ENCODE results near the gene DLK2.

The DLK2 gene

DNA sequence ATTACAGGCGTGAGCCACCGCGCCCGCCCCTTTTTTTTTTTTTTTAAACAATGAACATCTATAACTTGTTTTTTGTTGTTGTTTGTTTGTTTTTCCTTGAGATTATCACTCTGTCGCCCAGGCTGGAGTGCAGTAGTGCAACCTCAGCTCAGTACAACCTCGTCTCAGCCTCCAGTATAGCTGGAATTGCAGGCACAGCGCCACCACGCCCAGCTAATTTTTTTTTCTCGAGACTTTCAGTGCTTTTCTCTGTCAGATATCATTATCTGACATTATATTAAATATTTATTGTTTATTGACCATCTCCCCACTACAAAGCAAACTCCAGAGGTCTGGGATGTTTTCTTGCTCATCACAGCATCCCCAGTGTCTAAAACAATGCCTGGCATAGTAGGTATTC lies 2.3 kb upstream of the DLK2 start:
- no peak for DNase-seq (ENCODE audit: low read depth, low spot score)
- no peak overlapping the region for H3K27ac ChIP-seq

DNA sequence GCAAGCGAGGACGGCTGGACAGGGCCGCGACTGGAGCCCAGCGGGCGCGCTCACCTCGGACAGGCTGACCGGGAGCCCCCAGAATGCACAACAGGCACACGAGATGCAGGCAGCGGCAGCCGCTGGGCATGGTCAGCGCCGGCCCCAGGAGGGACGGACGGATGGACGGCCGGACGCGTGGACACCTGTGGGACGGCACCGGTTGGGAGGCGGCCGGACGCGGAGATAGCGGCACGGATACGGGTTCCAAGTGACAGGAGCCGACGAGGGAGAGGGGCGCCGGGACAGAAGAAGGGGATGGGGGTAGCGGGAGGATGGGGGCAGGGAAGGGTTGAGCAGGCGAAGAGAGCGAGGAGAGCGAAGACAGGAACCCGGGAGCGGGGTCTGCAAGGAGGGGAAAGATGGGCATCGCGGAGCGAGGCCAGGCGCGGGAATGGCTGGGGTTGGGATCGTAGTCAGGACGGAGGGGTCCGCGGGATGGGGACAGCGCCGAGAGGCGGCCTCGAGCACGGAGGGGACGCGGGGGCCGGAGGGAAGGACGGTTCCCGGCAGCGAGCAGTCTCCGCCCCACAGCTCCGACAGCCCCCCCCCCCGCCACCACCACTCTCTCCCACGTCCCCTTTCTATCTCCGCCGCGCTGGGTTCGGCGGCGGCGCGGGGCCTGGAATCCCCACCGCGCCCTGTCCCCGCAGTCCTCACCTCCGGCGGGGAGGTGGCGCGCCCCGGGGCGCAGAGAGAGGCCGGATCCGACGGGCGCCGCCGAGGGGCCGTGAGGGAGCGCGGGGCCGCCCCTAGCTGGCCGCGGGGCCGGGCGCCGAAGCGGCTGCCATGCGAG lies 435 bp downstream of the DLK2 start:
- peak overlapping the region; percentile 14 for H3K27ac ChIP-seq
- no peak for DNase-seq (ENCODE audit: low read depth, low spot score)

DNA sequence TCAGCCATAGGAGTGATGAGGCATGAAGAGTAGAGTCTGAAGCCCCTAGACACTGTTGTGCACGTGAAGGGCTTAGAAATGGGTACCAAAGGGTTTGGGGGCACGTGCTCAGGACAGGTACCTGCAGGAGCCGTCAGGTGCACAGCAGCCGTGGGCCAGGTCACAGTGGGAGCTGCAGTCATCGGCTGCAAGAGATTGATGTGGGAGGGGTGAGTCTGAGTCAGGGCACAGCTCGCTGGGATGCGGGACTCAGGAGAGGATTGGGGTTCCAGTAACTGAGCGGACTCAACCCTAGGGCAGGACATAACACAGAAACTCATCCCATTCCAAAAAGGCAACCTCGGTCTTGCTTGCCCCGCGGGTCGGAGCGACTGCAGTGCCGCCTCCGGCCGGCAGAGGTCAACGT lies 1.1 kb downstream of the DLK2 start:
- H3K27ac ChIP-seq, result no peak overlapping the region
- no peak for DNase-seq (ENCODE audit: low read depth, low spot score)

DNA sequence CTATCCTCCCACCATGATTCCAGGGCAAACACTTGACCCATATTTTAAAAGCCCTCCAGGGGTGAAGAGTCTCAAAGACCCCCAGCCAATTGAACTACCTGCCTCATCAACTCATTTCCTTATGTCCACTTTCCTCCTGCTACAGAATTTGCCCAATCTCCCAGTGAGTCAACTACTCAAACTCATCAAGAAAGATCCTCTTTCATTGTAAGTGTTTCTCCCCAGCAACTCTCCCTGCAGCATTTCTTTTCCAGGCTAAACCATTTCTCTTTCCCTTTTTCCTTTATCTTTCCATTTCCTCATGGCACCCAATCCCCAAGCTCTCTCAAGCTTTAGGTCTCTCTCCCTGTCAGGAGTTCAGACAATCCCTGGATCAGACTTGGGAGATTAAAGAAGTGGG lies 1.5 kb downstream of the DLK2 start:
- H3K27ac ChIP-seq, result no peak overlapping the region
- DNase-seq (ENCODE audit: low read depth, low spot score), result no peak

DNA sequence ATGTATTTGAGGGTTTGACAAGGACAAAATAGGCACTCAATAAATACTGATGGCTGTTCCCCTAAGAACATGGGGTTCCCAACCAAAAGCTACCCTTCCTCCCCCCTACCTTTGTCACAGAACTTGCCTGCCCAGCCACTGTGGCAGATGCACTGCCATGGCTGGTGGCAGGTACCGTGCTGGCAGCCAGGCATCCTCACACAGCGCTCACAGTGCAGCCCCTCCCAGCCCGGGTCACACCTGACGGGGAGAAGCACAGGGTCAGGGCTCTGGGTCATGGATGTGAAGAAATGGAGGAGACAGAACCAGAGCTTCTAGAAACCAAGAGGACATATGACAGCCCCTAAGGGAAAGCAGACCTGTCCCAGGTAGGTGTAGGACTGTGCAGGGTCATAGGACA lies 2.5 kb downstream of the DLK2 start:
- H3K27ac ChIP-seq, result no peak overlapping the region
- DNase-seq (ENCODE audit: low read depth, low spot score), result no peak

DNA sequence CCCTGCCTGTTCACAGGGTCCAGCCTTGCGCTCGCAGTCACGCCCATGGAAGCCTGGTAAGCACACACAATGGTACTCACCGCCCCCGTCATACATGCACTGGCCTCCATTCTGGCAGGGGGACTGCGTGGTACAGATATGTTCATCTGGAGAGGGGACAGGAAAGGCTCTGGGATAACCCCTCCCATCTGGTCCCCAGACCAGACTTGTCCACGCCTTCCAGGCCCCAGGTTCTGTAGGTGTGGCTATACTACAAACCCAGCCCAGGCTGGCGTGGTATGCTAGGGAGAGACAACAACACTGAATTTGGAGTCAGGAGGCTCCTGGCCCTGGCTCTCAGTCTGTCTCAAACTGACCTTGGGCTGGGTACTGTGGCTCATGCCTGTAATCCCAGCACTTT lies 3.4 kb downstream of the DLK2 start:
- DNase-seq (ENCODE audit: low read depth, low spot score), result no peak
- H3K27ac ChIP-seq, result no peak overlapping the region

DNA sequence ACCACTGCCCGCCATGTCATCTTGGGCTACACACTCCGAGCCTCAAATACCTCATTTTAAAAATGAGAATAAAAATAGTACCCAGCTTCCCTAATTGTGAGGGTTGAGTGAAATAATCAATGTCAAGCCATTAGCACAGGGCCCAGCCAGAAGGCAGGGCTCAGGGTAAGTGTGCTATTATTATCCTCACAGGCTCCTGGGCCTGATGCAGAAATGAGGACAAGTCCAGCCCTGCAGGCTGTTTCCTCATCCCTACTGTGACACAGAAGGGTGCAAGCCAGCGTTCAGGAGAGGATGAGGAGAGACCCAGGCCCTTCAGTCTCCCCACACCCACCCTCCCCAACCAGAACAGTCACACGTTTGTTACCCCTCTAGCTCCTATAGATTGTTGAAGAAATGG lies 4.0 kb downstream of the DLK2 start:
- no peak overlapping the region for H3K27ac ChIP-seq
- DNase-seq (ENCODE audit: low read depth, low spot score), result no peak

DNA sequence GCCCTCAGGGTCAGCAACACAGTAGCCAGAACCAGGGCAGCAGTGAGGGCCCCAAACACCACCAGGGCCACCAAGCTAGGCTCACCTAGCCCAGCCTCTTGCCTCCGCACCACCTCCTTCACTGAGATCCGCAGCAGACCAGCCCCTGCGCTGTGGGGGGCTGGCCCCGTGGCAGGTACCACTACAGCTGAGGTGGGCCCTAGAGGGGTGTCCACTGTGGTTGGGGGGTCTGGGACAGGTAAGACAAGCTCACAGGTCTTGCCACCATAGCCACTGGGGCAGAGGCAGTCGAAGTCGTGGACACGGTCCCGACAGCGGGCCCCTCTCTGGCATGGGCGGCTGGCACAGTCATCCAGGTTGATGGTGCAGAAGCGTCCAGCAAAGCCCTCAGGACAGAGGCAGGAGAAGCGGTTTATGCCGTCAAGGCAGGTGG lies 4.6 kb downstream of the DLK2 start:
- DNase-seq (ENCODE audit: low read depth, low spot score), result no peak
- no peak overlapping the region for H3K27ac ChIP-seq

DNA sequence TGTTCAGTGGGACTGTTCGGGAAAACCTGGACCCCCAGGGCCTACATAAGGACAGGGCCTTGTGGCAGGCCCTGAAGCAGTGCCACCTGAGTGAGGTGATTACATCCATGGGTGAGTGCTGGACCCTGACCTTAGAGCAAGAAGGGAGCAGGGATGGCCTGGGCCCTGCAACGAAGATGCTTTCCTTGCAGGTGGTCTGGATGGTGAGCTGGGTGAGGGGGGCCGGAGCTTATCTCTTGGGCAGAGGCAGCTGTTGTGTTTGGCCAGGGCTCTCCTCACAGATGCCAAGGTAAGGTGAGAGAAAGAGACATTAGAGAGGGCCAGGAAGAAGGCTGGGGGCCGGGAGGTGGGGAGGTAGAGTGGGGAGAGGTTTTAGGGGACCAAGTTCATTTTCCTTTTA lies 6.4 kb downstream of the DLK2 start:
- H3K27ac ChIP-seq, result no peak overlapping the region
- DNase-seq (ENCODE audit: low read depth, low spot score), result no peak

DNA sequence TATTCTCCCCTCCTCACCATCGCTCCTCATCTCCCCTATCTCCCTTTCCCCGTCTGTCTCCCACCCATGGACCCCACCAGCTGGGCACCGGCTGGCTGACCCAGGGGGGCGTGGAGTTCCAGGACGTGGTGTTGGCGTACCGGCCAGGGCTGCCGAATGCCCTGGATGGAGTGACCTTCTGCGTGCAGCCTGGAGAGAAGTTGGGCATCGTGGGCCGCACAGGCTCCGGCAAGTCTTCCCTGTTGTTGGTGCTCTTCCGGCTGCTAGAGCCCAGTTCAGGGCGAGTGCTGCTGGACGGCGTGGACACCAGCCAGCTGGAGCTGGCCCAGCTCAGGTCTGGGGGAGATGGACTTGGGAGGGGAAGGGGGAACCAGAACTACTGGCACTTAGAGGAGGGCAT lies 7.7 kb downstream of the DLK2 start:
- H3K27ac ChIP-seq, result no peak overlapping the region
- DNase-seq (ENCODE audit: low read depth, low spot score), result no peak

DNA sequence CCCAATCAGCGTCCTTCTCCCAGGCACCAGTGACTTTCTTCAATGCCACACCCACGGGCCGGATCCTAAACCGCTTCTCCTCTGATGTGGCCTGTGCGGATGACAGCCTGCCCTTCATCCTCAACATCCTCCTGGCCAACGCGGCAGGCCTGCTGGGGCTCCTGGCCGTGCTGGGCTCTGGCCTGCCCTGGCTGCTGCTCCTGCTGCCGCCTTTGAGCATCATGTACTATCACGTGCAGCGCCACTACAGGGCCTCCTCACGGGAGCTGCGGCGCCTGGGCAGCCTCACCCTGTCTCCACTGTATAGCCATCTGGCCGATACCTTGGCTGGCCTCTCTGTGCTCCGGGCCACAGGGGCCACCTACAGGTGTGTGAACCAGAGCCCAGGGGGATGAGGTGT lies 9.8 kb downstream of the DLK2 start:
- no peak overlapping the region for H3K27ac ChIP-seq
- no peak for DNase-seq (ENCODE audit: low read depth, low spot score)

DNA sequence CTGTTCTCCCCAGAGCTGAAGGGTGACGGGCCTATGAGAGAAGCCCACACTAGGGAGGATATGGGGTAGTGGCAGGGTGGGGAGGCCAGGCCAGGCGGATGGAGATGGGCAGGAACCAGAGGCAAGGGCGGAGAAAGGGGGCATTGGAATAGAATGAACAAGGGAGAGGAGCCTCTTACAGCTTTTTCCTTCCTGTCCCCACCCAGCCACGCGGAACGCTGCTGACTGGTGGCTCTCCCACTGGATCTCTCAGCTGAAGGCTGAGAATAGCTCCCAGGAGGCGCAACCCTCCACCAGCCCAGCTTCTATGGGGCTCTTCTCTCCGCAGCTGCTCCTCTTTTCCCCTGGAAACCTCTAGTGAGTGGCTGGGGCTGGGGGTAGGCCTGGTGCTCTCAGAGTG lies 10.8 kb downstream of the DLK2 start:
- no peak overlapping the region for H3K27ac ChIP-seq

DNA sequence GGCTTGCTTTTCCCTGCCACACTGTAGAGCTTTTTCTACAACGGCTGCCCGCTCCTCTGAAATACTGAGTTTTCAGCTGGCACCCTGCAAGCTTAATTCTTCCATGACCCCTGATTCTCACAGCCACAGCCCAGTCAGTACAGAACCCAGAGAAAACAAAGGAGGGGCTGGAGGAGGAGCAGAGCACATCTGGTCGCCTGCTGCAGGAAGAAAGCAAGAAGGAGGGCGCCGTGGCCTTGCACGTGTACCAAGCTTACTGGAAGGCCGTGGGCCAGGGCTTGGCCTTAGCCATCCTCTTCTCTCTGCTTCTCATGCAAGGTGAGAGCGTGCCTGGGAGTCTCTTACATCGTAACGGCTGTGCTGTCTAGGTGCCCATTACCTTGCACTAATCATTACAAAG lies 11.3 kb downstream of the DLK2 start:
- no peak for DNase-seq (ENCODE audit: low read depth, low spot score)
- no peak overlapping the region for H3K27ac ChIP-seq

More for the DNA sequence above, 10.8 kb downstream of the DLK2 start:
- no peak for DNase-seq (ENCODE audit: low read depth, low spot score)

DNA sequence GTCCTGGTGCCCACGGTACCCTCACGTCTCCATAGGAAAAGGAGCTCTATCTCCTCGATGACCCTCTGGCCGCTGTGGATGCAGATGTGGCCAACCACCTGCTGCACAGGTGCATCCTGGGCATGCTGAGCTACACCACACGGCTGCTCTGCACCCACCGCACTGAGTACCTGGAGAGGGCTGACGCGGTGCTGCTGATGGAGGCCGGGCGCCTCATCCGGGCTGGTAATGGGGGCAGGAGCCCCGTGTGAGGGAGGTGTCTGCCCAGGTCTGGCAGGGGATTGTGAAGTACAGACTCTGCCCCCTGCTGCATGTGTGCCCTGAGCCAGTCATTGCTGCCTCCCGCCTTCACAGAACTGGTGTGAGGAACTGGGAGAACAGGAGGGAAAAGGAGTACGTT lies 12.4 kb downstream of the DLK2 start:
- DNase-seq (ENCODE audit: low read depth, low spot score), result no peak
- no peak overlapping the region for H3K27ac ChIP-seq

DNA sequence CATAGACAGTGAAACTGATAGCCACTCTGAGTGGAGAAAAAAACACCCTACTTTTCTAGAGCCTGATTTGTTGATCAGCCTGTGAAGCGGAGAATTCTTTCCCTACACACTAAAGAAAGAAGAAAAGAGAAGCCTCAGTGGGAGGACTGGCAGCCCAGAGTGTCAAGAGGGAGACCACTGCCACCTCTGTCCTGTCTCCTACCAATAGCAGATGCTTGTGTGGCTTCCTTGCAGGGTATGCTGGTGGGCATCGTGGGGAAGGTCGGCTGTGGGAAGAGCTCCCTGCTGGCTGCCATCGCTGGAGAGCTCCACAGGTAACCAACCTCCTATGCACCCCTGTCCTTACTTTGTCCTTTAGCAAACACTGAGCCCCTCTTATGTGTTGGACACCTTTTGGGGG lies 17.6 kb downstream of the DLK2 start:
- no peak for DNase-seq (ENCODE audit: low read depth, low spot score)
- no peak overlapping the region for H3K27ac ChIP-seq

DNA sequence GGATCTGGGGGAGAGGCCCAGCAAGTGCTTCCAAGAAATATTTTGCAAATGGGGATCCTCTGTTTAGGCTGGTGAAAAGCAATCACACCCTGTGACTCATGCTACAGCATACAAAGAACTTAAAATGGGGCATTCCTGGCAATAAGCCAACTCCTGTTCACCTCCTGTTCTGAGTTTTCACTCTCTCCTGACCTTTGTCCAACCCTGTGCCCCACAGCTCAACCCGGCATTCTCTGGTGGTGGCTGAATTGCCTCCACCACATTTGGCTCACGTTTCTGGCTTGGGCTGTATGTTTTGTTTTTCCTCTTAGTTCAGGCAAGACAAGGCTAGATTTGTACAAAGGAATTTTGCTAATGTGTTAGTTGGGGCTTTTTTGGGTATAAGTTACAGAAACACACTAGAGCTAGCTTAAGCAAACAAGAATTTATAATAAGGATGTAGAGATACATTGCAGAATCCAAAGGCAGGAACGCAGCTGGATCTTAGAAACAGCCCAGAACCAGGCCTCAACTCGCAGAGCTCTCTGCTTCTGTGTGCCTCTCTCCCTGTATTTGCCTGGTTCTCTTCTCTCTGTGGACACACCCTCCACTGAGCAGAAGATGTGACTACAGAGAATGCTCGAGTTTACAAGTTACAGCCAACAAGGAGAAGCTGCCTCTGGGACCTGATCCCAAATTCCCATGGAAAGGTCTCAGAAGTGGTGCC lies 18.6 kb downstream of the DLK2 start:
- peak; percentile 49 for DNase-seq (ENCODE audit: low read depth, low spot score)
- no peak overlapping the region for H3K27ac ChIP-seq

DNA sequence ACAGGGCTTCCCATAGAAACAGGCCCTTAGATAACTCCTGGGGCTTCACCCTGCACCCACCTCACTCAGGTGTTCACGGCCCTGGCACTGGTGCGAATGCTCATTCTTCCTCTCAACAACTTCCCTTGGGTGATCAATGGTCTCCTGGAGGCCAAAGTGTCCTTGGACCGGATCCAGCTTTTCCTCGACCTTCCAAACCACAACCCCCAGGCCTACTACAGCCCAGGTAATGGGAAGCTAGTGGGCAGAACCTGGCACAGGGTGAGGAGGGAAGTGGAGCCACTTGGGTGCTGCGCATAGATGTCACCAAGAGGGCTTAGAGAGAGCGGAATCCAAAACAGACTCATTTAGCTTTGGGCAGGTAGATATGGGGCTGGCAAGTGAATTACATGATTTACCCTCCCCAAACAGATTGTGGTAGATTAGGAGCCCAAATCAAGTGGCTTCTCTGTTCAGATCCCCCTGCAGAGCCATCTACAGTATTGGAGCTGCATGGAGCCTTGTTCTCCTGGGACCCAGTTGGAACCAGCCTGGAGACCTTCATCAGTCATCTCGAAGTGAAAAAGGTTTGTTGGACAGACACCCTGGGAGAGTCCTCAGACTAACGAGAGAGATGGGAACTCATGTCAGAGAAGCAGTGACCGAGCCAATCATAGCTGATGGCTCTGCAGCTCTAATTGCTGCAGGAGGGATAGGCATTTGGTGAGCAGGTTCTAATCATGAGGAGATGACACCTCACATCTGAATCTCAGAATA lies 19.5 kb downstream of the DLK2 start:
- H3K27ac ChIP-seq, result no peak overlapping the region
- DNase-seq (ENCODE audit: low read depth, low spot score), result no peak

DNA sequence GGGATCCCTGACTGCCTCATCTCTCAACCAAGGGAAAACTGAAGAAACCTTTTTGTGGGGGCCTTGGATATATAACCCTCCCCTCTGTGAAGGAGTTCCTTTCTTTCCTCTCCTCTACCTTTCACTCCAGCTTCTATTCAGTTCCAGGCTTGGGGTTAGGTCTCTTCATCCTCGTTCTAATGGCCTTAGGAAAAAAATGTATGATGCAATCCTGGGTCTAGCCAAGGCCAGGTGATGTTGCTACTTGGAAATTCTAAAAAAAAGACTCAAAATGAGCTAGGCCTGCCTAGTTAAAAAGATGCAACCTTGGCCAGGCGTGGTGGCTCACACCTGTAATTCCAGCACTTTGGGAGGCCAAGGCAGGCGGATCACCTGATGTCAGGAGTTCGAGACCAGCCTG lies 20.4 kb downstream of the DLK2 start:
- DNase-seq (ENCODE audit: low read depth, low spot score), result no peak
- no peak overlapping the region for H3K27ac ChIP-seq

DNA sequence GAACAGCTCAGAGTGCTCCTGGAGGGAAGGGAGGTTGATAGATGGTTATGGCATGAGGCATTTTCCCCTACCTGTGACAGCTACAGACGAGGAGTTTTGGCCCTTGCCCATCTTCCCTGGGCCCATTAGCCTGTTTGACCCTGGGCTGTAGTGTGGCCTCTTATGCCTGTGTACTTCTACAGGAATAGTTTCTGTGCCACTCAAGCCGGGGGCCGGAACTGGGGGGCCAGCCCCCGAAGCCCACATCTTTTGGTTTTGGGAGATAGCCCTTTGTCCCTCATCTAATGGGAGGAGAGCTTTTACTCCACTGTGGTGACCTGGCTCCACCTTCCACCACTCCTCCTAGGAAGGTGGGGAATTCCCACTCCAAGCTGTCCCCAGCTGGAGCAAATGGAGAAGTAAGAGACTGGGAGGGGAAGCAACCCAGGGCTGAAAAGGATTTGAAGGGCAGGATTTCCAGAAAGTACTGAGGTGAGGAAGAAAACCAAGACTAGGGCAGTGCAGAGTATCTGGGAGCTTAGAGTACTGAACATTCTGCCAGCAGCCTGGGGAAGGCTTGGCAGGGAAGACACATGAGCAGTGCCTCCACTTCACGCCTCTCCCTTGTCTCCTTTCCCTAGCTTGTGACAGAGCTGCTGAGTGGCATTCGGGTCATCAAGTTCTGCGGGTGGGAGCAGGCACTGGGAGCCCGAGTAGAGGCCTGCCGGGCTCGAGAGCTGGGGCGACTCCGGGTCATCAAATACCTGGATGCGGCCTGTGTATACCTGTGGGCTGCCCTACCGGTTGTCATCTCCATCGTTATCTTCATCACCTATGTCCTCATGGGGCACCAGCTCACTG lies 21.1 kb downstream of the DLK2 start:
- DNase-seq (ENCODE audit: low read depth, low spot score), result no peak
- no peak overlapping the region for H3K27ac ChIP-seq

DNA sequence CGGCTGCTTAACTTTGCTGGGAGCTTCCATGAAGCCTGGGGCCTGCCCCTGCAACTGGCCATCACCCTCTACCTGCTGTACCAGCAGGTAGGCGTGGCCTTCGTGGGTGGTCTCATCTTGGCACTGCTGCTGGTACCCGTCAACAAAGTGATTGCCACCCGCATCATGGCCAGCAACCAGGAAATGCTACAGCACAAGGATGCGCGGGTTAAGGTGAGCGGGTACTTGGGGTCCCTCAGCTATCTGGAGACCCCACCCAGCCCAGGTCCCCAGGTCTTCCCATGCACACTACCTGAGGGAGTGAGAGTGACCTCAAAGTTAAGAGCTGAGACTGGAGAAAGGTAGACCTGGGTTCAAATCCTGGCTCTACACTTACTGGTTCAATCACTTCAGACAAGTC lies 22.2 kb downstream of the DLK2 start:
- H3K27ac ChIP-seq, result no peak overlapping the region
- DNase-seq (ENCODE audit: low read depth, low spot score), result no peak
